HG03432 (cell line): ENCODE data around the gene TANC1.
"Not testable (repeated sequence)": the region's sequence is repeated elsewhere in the genome, so short reads cannot be mapped to it uniquely, and the experiment has no call there.

Experiments
- ATAC-seq: cut with Tn5 transposase; IDR thresholded peaks from one replicate; pipeline ENCODE4 v1.9.1; 2021; ENCODE audit warnings: mild to moderate bottlenecking, moderate library complexity; ENCODE audit not compliant: unreplicated experiment

The TANC1 gene

DNA sequence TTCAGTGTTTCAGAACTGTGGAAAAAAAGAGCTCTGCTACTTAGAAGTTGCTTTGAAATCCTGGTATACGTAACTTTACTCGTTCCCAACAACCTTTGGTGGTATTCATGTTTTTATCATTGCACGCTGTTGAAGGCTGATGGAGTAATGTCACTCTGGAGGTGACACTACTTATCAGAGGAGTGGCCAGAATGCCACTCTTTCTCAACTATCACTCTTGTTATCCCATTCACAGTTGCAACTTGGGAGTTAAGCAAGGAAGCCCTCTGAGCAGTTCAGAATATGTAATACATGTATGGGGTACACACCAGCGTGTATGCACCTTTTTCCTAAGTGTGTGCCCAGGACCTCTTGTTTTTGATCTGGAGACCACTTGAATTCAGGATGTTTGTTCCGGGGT is 53.6 kb downstream of the TANC1 start:
- ATAC-seq: no peak

DNA sequence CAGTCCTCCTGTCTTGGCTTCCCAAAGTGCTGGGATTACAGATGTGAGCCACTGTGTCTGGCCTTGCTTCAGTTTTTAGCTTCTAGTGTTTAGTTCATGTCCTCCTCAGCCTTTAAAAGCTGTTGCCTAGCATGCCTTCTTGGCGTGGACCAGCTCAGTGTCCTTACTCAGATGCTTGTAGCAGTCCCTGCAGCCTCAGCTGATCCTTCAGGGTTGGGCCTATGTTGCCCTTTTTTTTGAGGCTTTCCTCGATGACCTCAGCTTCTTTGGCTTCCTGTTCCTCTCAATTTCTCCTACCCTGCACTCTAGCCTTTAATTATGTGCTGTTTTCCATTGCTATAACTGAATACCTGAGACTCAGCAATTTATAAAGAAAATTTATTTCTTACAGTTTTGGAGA is 57.7 kb downstream of the TANC1 start:
- no peak for ATAC-seq

DNA sequence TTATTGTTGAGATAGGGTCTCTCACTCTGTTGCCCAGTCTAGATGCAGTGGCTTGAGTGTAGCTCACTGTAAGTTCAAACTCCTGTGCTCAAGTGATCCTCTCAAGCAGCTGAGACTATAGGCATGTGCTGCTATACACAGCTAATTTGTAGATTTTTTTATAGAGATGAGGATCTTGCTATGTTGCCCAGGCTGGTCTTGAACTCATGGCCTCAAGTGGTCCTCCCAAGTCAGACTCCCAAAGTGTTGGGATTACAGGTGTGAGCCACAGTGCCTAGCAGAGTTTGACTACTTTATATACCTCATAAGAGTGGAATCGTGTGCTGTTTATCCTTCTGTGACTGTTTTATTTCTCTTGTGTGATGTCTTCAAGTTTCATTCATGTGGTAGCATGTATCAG is 60.3 kb downstream of the TANC1 start:
- ATAC-seq: no peak

DNA sequence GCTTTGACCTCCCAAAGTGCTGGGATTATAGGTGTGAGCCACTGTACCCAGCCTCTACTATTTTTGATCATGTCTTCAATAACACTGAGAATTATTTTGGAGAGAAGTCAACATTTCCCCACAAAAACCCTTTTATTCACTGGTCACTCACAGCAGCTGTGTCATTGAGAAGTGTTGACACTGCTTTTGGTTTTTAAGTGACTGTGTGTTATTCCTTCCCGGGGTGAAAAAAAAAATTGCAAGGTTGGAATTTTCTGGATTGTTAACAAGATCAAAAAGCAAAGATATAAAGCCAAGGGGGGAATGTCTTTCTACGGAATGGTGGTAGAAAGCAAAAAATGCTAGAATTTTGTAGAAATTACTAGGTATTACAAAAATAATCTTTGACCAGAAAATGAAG is 61.5 kb downstream of the TANC1 start:
- ATAC-seq: no peak

DNA sequence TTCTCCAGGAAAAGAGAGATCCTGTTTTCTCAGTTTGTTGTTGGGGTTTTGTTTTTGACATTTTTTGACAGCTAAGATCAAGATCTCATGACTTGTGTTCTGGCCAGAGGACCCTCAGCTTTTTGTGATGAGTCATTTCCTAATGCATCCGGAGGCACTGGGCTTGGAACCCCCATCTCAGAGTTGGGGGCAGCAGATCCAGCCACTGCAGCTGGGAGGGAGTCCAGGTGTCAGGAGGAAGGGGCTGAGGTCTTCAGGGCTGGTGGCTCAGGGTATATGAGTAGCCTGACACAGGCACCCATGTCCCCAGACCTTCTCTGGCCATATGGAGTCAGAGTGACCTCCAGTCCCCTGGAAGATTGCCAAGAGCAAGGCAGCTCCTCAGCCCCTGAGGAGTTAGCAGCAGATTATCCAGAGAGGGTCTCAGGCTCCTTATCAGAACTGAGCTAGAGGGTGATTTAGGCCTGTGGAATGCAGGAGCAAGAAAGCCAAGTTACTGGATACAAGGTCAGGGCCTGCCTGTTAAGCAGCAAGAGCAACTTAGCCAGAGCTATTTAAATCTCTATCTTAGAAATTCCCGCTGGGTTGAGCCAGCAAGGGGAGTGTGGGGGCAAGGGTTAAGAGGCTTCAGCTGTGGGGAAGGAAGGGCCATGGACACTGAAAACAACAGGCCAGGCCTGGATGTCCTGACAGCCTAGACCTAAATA is 62.4 kb downstream of the TANC1 start:
- no peak for ATAC-seq

DNA sequence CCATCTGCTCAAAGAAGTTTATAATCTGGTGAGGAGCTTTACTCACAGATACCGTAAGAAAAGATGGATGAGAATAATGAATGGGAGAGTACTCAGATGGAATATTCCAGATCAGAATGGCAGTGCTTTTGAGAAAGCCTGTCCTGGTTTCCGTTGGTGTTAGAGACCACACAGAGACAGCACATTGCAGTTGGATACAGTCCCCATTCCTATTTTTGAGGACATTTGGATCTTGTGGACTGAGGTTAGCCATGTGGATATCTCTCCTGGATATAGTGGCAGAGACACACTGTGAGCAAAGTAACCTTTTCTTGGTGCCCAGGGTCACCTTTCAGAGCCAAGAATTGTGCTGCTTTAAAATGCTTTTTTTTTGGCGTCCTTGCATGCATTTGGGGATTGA is 63.7 kb downstream of the TANC1 start:
- no peak for ATAC-seq

DNA sequence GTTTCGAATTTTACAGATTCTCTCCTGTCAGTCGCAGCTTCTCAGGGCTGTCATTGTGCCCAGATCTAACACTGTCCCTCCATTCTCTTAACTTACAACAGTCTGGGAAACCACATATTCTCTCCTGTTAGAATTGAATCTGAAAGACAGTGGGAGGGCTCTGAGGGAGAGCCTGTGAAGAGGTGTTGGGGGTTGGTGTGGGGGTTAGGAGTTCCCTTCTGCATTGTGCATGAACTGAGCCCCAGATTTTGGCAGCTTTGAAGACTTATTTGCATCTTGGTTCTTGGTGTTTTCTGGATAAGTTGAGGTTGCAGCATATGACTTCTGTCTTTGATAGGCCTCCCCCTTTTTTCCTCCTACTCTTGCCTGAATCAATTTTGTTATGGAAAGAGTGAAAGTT is 64.1 kb downstream of the TANC1 start:
- no peak for ATAC-seq

DNA sequence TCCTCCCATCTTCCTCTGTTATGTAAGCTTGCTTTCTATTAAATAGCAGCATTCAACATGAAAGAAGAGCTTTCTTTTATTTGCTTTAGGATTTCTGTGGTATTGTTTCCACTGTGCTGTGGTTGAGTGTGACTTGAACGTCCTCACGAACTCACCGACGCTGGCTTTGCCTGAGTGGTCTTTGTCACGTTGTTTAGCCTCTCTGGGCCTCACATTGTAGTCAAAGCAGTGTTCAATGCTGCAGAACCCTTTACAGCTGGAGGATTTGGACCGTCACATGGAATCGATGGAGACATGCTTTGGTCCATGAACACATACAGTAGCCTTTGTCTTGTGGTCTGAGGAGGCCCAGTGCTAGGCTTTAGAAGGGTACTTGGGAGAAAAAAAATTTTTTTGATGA is 66.3 kb downstream of the TANC1 start:
- no peak for ATAC-seq

DNA sequence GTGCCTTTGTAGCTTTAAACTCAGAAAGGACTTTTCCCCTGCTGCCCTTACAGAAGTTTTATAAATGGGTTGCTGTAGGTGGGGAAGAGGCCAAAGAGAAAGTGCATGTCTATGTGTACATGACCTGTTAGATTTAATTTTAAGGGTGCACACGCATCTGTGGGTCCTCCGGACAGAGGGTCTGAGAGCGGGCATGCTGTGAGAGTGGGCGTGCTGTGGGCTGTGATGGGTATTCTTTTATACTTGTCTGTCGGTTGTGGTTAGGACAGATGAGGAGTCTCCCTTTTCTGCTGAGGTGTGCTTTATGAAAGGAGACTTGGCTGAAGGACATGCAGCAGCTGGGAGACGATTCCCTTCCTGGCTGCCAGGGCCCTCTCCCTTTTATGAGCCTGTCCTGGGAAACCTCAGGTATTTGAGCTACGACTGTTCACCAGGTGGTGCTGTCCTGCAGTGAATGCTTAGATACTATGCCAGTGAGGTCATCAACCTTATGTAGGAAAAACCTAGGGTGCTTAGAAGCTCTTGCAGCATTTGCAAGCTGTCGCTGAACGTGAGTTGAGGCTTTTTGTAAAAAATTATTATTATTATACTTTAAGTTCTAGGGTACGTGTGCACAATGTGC is 67.5 kb downstream of the TANC1 start:
- ATAC-seq: no peak

DNA sequence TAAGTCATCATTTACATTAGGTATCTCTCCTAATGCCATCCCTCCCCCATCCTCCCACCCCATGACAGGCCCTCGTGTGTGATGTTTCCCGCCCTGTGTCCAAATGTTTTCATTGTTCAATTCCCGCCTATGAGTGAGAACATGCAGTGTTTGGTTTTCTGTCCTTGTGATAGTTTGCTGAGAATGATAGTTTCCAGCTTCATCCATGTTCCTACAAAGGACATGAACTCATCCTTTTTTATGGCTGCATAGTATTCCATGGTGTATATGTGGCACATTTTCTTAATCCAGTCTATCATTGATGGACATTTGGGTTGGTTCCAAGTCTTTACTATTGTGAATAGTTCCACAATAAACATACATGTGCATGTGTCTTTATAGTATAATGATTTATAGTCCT is 68.0 kb downstream of the TANC1 start:
- not testable (repeated sequence) for ATAC-seq

DNA sequence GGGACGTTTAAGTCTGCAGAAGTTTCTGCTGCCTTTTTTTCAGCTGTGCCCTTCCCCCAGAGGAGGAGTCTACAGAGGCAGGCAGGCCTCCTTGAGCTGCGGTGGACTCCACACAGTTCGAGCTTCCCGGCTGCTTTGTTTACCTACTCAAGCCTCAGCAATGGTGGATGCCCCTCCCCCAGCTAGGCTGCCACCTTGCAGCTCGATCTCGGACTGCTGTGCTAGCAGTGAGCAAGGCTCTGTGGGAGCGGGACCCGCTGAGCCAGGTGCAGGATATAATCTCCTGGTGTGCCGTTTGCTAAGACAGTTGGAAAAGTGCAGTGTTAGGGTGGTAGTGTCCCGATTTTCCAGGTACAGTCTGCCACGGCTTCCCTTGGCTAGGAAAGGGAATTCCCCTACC is 72.9 kb downstream of the TANC1 start:
- not testable (repeated sequence) for ATAC-seq

DNA sequence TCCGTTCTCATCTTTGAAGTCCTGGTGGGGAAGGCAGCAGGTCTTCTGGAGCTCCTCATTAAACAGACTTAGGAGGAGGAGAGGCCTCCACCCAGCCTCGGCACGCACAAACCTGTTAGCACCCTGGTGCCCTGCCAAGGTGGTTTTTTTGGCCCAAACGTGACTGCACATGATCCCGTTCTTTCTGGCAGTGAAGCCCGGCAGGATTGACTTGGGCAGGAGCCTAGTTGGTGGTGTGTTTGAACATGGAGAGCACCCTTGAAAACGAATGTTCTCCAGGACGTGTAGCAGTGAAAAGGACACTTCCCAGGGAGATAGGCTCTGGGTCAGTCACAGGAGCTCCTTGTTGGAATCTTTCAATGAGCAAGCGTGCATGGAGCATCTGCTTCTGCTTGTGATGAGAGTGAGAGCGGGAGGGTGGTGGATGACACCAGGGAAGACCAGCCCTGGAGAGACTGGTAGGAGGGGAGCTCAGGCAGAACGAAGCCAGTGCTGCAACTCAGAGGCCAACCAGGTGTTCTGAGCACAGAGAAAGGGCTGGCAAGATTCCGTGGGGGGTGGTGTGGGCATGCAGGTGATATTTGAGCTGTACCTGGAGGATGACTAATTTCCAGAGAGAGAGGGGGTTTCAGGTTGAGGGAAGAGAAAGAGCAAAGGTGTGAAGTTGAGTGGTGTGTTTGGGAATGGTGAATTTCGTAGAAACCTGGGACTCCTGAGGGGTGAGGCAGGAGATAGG is 73.8 kb downstream of the TANC1 start:
- no peak for ATAC-seq

DNA sequence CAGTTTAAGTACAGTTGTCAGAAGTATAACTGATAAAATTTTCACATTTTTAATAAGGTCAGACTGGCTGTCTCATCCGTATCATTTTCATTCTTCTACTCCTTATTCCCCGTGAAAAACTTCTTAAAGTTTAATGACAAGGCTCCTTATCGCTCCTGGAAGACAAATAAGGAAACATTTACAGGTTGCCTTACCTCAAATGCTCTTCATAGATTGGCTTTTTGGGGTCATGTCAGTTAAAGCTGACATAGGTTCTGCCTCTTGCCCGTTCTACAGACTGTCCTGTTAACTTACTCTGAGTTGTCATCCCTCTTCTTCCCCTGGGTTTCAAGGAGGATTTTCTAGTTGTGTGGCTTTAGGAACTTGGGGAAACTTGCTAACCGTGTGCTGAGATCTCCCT is 75.3 kb downstream of the TANC1 start:
- no peak for ATAC-seq

DNA sequence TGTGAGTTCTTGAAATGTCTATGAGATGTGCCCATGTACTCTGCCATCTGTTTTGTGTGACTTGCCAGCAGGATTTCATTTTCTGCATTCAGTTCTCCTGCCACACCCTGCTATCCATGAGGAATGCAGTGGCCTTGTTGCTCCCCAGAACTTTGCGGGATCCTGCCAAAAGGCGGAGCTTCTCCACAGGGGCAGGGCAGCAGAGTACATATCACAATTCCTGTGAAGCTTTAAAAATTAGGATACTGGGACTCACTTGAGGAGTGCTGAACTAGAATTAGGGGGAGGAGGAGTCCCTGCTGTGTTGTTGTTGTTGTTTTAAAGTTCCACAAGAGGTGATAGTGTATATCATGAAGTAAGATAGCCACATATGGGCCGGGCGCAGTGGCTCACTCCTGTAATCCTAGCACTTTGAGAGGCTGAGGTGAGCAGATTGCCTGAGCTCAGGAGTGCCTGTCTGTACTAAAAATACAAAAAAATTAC is 76.4 kb downstream of the TANC1 start:
- no peak for ATAC-seq

DNA sequence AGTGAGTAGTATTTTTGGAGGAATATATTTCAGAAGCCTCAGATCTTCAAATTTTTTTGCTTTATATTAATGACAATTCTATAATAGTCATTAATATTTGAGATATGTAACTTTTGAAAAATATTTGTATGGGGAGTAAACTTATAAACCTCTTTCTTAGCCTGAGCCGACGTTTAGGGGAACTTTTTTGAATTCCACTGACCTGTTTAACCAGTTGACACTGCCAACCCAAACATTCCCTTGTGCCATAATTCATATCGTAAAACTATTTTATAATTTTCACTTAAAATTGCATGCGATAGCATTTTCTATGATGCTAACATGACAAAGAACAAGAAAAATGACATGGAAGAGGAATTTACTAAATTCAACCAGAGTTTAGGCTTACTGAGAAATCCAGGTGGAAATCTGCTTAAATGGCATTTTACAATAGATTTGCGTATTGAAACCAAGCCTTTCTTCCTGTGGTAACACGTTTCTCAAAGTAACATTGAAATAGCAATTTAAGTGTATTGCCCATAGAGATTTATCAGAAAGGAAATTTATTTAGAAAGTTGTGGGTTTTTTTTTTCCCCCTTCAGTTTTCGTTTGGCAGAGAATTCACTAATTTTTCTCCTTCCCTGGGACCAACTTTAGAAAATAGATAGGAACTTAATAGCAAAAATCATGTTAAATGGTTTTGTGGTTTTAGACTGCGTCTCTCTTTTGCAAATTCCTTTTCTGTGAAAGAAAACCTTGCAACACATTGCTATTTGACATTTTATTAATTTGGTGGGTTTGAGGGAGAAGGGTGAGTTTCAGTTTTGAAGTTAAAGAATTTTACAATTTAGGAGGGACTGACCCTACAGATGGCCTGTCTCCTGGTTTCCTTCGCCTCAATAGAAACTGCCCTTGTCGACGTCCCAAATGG is 77.4 kb downstream of the TANC1 start:
- ATAC-seq: no peak

DNA sequence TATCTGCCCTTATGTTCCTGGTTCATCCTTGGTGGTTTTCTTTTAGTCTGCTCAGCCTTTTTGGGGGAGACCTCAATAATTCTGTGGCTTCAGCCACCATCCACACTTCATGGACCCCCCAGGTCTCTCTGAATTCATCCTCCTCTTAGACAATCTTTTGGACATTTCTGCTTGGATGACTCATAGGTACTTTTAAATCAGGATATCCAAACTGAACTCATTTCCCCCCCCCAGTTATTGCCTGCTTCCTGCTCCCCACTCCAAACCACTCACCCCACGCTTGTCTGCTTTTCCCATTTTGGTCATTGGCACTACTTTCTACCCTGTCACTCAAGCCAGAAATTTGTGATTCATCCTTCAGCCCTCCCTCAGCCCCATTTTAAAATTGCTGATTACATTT is 78.5 kb downstream of the TANC1 start:
- no peak for ATAC-seq

DNA sequence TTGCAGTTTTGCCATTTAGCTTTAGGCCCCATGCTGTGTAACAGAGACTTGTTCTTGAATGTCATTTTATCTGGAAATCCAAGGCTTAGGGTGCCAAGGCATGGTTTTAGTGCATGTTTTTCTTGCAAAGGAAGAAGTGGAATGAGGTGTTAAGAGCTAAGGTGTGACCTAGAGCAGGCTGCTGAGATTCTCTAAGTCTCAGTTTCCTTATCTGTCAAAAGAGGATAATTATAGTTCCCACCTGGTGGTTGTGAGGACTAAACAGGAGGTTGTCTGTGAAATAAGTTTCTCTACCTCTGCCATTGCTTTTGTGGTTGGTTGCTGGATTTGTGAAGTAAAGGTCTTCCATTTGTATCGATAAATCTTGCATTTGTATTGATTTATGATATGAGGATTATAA is 82.0 kb downstream of the TANC1 start:
- ATAC-seq: no peak

DNA sequence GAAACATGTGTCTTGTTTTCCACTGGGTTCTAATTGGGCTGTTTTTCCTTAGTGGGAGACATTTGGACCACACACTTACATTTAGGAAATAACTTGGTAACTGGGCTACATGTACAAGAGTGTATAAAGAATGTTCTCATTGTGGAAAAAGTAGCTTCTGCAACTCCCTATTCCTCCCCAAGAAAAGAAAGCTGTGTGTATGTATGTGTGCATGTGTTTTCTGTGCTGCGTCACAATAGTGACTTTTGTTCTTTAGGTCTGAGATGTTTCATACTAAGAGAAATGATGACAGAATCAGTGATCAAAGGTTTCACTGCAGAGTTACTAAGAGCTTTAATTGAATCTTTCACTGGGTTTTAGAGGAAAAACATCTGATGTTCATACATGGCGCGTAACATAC is 82.7 kb downstream of the TANC1 start:
- ATAC-seq: no peak

DNA sequence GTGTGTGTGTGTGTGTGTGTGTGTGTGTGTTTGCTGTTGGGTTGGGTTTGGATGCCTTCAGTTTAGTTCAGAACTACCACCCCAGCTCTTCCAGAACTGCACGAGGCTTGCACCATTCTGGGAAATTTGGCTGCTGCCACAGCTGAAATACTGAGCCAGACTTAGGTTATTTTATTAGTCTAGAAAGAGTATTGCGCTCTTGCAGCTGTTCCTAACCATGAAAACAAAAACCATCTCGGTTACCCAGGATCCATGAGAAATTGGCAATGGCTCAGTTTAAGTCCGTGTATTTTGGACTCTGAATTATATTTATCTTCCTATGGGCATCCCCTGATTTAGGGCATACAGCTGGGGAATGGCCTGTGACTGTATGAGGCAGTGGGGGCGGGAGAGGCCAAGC is 83.2 kb downstream of the TANC1 start:
- ATAC-seq: no peak

DNA sequence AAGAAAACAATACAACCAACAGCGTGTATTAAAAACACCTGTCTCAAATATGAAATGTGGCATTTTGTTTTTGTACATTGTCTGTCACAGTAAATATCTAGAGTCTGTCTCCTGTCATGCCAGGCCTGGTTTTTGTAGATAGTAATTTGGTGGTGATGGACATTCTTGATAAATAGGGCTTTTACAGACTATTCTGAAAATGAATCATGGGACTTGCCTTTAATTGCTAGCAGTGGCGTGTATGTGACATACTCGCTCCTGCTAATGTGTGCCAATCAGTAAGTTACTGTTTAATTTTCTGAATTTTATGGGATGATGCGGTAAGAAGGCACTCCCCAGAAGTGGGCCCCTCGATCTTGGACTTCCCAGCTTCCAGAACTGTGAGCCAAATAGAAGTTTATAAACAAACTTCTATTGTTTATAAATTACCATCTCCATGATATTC is 83.7 kb downstream of the TANC1 start:
- no peak for ATAC-seq
